ENCODE data around the gene ARL6.
A peak's percentile ranks its signal among the peaks of the same experiment; 100 is the strongest.

The ARL6 gene

DNA sequence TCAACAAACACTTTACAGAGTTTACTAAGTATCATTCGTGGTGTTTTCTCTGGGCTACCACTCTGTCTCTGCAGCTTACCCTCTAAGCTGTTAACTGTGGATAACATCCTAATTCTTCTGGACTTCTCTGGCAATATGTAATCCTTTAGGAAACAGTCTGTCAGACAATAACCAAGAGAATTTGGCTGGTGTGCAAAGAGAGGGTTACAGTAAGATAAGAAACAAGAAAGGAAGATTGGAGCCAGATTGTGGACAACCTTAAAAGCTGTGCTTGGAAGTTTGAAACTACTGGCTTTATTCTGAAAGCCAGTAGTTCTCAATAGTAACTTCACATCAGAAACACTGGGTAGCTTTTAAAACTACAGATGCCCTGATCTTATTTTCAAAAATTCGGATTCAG, 778 bp downstream of the ARL6 start:
- FAIRE-seq, result no peak

DNA sequence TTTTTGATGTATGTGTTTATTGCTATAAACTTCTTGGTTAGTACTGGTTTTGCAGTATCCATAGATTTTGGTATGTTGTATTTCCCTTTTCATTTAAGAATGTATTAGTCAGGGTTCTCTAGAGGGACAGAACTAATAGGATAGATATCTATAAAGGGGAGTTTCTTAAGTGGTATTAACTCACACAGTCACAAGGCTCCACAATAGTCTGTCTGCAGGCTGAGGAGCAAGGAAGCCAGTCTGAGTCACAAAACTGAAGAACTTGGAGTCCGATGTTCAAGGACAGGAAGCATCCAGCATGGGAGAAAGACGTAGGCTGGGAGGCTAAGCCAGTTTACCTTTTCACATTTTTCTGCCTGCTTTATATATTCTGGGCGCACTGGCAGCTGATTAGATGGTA, 8.4 kb downstream of the ARL6 start:
- FAIRE-seq, result no peak

More for the DNA sequence above, 778 bp downstream of the ARL6 start:
- TF ChIP-seq TAF1 (IDR thresholded peaks at IDR 0.05; ENCODE audit: low read depth, low read length), result no peak
- TF ChIP-seq SPI1 (IDR thresholded peaks at IDR 0.05; ENCODE audit: low read depth, low read length), result no peak
- no peak for TF ChIP-seq POLR2AphosphoS5 (IDR thresholded peaks at IDR 0.05; ENCODE audit: low read depth, low read length)
- TF ChIP-seq POLR2A (IDR thresholded peaks at IDR 0.05; ENCODE audit: low read depth, low read length), result no peak
- TF ChIP-seq POU2F2 (IDR thresholded peaks at IDR 0.05; ENCODE audit: low read depth, low read length), result no peak
- no peak for TF ChIP-seq PAX5 (IDR thresholded peaks at IDR 0.05; ENCODE audit: insufficient read depth, low read length, severe bottlenecking)
- no peak for DNase-seq (ENCODE audit: insufficient read length, low spot score)

DNA sequence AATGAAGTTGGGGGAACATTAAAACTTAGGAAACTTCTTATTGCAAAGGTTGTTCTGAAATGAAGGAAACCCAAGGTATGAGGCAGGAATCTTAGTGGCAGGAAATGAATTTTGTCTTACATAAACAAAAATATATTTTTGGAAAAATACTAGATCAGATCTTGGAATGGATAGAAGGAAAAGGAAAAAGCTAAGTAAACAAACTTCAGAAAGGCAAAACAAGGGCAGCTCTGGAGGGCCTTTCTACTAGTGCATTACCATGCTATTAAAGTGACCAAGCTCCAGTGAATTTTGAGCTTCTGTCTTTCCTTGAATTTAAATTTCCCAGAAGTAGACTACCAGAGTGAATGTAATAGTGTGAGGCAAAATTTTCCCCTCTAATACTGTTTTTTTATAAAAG, 13.6 kb downstream of the ARL6 start:
- no peak for FAIRE-seq
- TF ChIP-seq TAF1 (IDR thresholded peaks at IDR 0.05; ENCODE audit: low read depth, low read length), result no peak
- TF ChIP-seq POU2F2 (IDR thresholded peaks at IDR 0.05; ENCODE audit: low read depth, low read length), result no peak
- no peak for TF ChIP-seq POLR2AphosphoS5 (IDR thresholded peaks at IDR 0.05; ENCODE audit: low read depth, low read length)
- no peak for TF ChIP-seq SPI1 (IDR thresholded peaks at IDR 0.05; ENCODE audit: low read depth, low read length)
- TF ChIP-seq POLR2A (IDR thresholded peaks at IDR 0.05; ENCODE audit: low read depth, low read length), result no peak
- no peak for TF ChIP-seq PAX5 (IDR thresholded peaks at IDR 0.05; ENCODE audit: insufficient read depth, low read length, severe bottlenecking)
- DNase-seq (ENCODE audit: insufficient read length, low spot score), result no peak

More for the DNA sequence above, 8.4 kb downstream of the ARL6 start:
- DNase-seq (ENCODE audit: insufficient read length, low spot score), result no peak
- TF ChIP-seq POLR2AphosphoS5 (IDR thresholded peaks at IDR 0.05; ENCODE audit: low read depth, low read length) (no peak), POLR2A (IDR thresholded peaks at IDR 0.05; ENCODE audit: low read depth, low read length) (no peak), TAF1 (IDR thresholded peaks at IDR 0.05; ENCODE audit: low read depth, low read length) (no peak), SPI1 (IDR thresholded peaks at IDR 0.05; ENCODE audit: low read depth, low read length) (no peak), PAX5 (IDR thresholded peaks at IDR 0.05; ENCODE audit: insufficient read depth, low read length, severe bottlenecking) (no peak), POU2F2 (IDR thresholded peaks at IDR 0.05; ENCODE audit: low read depth, low read length) (no peak)

DNA sequence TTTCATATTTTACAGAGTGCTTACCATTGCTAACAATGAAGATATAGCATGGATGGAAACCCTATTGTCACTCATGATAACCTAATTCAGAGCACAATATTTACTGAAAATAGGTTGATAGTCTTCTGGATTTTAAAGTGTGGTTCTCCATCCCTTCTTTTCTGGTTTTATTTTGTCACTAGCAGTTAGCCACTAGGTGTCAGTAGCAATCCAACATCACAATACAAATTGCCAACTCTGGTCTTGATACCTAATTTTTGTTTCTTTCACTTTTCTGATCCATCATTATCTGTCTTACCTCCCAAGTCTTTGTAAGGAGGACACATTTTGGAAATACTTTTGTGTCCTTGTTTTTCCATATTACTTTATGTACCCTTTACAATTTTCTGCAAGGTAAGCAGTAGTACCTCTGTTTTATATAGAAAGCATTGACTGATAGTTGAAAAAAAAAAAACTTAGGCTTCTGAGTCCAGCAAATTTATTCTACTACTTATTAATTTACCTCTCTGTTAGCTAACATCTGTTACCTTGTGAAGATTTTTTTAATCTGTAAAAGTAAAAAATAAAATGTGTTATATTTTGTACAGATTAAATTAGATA, 29.0 kb downstream of the ARL6 start:
- DNase-seq (ENCODE audit: insufficient read length, low spot score) (no peak), FAIRE-seq (peak; percentile 69)
- no peak for TF ChIP-seq POU2F2 (IDR thresholded peaks at IDR 0.05; ENCODE audit: low read depth, low read length)
- no peak for TF ChIP-seq TAF1 (IDR thresholded peaks at IDR 0.05; ENCODE audit: low read depth, low read length)
- no peak for TF ChIP-seq POLR2A (IDR thresholded peaks at IDR 0.05; ENCODE audit: low read depth, low read length)
- TF ChIP-seq PAX5 (IDR thresholded peaks at IDR 0.05; ENCODE audit: insufficient read depth, low read length, severe bottlenecking), result no peak
- TF ChIP-seq SPI1 (IDR thresholded peaks at IDR 0.05; ENCODE audit: low read depth, low read length), result no peak
- no peak for TF ChIP-seq POLR2AphosphoS5 (IDR thresholded peaks at IDR 0.05; ENCODE audit: low read depth, low read length)

DNA sequence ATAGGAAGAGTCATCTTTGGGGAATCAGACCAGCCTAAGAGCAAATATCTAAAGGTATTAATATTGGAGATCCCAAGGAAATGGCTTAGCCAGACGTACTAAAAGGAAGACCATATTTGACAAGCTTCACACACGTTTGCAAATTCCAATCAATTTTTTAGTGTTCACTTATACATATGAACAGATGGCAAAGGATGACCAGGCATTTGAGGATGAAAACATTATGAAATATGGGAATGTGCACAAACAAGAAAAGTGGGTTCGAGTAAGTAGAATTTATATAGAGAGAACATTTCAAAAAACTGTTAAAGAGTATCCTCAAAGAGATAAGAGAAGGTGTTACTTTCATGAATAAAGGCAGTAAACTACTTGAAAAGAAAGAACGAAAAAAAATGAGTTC, 31.4 kb downstream of the ARL6 start:
- no peak for DNase-seq (ENCODE audit: insufficient read length, low spot score)
- no peak for FAIRE-seq
- TF ChIP-seq POLR2A (IDR thresholded peaks at IDR 0.05; ENCODE audit: low read depth, low read length) (no peak), POLR2AphosphoS5 (IDR thresholded peaks at IDR 0.05; ENCODE audit: low read depth, low read length) (no peak), TAF1 (IDR thresholded peaks at IDR 0.05; ENCODE audit: low read depth, low read length) (no peak), PAX5 (IDR thresholded peaks at IDR 0.05; ENCODE audit: insufficient read depth, low read length, severe bottlenecking) (no peak), SPI1 (IDR thresholded peaks at IDR 0.05; ENCODE audit: low read depth, low read length) (no peak), POU2F2 (IDR thresholded peaks at IDR 0.05; ENCODE audit: low read depth, low read length) (no peak)

DNA sequence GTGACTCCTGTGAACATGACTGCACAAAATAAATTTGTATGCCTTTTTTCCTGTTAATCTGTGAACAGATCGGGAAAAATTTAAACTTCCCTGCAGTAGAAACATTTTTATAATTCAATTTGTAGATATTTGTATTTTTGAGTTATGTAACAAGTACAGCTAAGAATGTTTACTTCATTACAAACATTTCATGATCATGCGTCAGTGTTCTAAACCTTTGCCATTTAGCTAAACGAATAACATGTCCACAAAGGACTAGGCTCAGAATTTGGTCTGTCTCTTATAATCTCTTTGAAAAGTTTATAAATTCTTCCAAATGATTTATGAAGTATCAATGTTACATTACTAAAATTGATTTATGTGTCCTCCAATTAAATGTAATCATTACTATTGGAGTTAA, 39.9 kb downstream of the ARL6 start:
- FAIRE-seq (no peak), DNase-seq (ENCODE audit: insufficient read length, low spot score) (no peak)
- TF ChIP-seq PAX5 (IDR thresholded peaks at IDR 0.05; ENCODE audit: insufficient read depth, low read length, severe bottlenecking) (no peak), SPI1 (IDR thresholded peaks at IDR 0.05; ENCODE audit: low read depth, low read length) (no peak)

DNA sequence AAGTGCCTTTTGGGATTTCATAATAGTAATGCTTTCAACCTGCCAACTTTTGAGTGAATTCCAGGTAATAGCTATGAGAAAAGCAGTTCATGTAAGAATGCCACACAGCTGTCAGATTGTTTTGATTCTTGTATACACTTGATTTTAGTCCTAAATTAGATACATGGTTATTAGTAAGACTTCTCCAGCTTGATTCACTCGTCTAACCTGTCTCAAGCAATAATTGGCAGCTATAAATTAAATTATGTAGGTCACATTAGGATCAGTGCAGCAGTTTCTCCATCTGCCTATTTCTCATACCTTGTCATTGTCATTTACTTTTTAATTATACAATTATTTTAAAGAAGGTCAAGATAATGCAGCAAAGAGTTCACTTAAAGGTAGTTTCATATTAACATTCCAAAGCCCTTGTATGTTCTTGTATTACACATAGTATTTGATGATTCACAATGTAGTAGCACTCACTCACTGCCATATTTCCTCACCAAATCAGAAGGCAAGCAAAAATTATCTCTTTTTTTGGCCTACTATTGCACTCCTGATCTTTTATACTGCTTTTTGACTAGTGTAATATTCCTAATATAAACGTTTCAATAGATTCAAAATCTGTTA, 46.3 kb downstream of the ARL6 start:
- TF ChIP-seq SPI1 (IDR thresholded peaks at IDR 0.05; ENCODE audit: low read depth, low read length) (no peak), POU2F2 (IDR thresholded peaks at IDR 0.05; ENCODE audit: low read depth, low read length) (no peak), POLR2AphosphoS5 (IDR thresholded peaks at IDR 0.05; ENCODE audit: low read depth, low read length) (no peak), POLR2A (IDR thresholded peaks at IDR 0.05; ENCODE audit: low read depth, low read length) (no peak)
- no peak for DNase-seq (ENCODE audit: insufficient read length, low spot score)
- FAIRE-seq, result no peak

DNA sequence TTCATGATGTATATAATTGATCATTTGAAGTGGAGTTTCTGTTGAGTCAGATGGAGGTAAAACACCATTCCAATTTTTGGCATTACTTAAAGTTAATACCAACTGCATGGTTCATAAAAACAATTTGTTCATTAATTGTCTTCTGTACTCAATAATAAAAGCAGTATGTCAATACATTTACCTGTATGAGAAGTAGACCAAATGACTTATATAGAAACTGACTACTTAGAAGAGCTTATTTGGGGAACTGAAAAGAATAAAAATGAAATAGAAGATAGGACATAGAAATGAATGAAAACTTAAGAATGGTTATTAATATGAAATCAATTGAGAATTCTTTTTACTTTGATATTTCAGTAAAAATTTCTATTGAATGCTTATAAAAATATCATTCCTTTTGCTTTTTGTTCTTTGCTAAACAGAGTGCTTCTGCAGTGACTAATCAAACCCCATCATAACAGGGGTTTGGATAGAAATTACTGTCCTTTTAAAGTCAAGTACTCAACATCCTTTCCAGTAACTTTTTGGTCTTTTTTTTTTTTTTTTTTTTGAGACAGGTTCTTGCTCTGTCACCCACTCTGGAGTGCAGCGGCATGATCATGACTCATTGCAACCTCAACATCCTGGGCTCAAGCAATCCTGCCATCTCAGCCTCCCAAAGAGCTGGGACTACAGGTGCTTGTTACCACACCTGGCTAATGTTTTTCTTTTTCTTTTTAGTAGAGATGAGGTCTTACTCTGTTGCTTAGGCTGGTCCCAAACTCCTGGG, 50.8 kb downstream of the ARL6 start:
- DNase-seq (ENCODE audit: insufficient read length, low spot score), result no peak
- no peak for TF ChIP-seq SPI1 (IDR thresholded peaks at IDR 0.05; ENCODE audit: low read depth, low read length)
- TF ChIP-seq TAF1 (IDR thresholded peaks at IDR 0.05; ENCODE audit: low read depth, low read length), result no peak
- TF ChIP-seq POLR2A (IDR thresholded peaks at IDR 0.05; ENCODE audit: low read depth, low read length), result no peak
- no peak for TF ChIP-seq POU2F2 (IDR thresholded peaks at IDR 0.05; ENCODE audit: low read depth, low read length)
- no peak for TF ChIP-seq PAX5 (IDR thresholded peaks at IDR 0.05; ENCODE audit: insufficient read depth, low read length, severe bottlenecking)
- no peak for TF ChIP-seq POLR2AphosphoS5 (IDR thresholded peaks at IDR 0.05; ENCODE audit: low read depth, low read length)

DNA sequence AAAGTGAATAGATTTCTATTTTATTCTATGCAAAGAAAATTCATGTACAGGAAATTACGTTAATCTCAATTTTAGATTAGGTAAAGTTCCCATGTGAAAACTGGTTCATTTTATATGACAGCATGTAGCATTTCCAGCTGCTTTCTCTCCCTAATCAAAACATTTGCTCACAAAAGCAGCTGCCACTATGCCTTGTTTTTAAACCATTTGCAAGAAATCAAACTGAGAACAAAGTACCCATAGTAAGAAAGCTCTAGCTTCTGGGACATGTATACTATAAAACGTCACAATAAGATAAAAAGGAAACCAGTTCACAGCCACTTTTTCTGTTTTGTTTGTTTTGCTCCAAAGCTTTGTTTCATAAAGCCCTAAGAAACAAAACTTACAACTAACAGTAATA, 52.3 kb downstream of the ARL6 start:
- FAIRE-seq (no peak), DNase-seq (ENCODE audit: insufficient read length, low spot score) (no peak)
- TF ChIP-seq POLR2A (IDR thresholded peaks at IDR 0.05; ENCODE audit: low read depth, low read length), result no peak
- TF ChIP-seq TAF1 (IDR thresholded peaks at IDR 0.05; ENCODE audit: low read depth, low read length), result no peak
- no peak for TF ChIP-seq SPI1 (IDR thresholded peaks at IDR 0.05; ENCODE audit: low read depth, low read length)
- TF ChIP-seq POU2F2 (IDR thresholded peaks at IDR 0.05; ENCODE audit: low read depth, low read length), result no peak

More for the DNA sequence above, 50.8 kb downstream of the ARL6 start:
- FAIRE-seq, result peak; percentile 28
